Kidney (tissue), 14 donors: Measurements from ENCODE around the gene DOK7. TPM values are rescaled to one million over a fixed set of nuclear protein-coding genes. Genes with fewer than 3 reads are reported as not detected.

ENCODE experiments used
- DNase-seq, 5 donors: peaks; one replicate each; pipeline ENCODE4 v3.0.0-alpha.2; 2013 to 2020
- FAIRE-seq: peaks from 2 replicates; lab custom pipeline; 2012; peaks lifted over from hg19 to GRCh38; lab: Jason Lieb, UNC
- H3K27ac ChIP-seq, 2 donors: one replicate each; pipeline ENCODE4 v1.7.0; 2013; ENCODE audit warnings: low read depth in 2 of 2, low read length in 2 of 2, inconsistent platforms in 1 of 2
- H3K27me3 ChIP-seq: one replicate; pipeline ENCODE4 v1.7.1; 2013; ENCODE audit warnings: low read length, inconsistent platforms; ENCODE audit not compliant: control insufficient read depth, insufficient read depth
- H3K36me3 ChIP-seq, 3 donors: one replicate each; pipeline versions ENCODE4 v1.7.0 to v1.7.1; 2013; ENCODE audit warnings: low read length in 3 of 3, control low read depth in 1 of 3, inconsistent platforms in 1 of 3; ENCODE audit not compliant: insufficient read depth in 3 of 3, control insufficient read depth in 2 of 3
- H3K4me1 ChIP-seq, 3 donors: one replicate each; pipeline versions ENCODE4 v1.7.0 to v1.7.1; 2013; ENCODE audit warnings: low read length in 3 of 3, inconsistent platforms in 1 of 3, low read depth in 1 of 3; ENCODE audit not compliant: control insufficient read depth in 2 of 3, insufficient read depth in 2 of 3
- H3K4me3 ChIP-seq, 3 donors: one replicate each; pipeline versions ENCODE4 v1.7.0 to v1.8.1; 2013; ENCODE audit warnings: low read length in 3 of 3, control low read depth in 1 of 3, inconsistent platforms in 1 of 3
- H3K9ac ChIP-seq, 3 donors: one replicate each; pipeline versions ENCODE4 v1.7.0 to v1.7.1; 2013; ENCODE audit warnings: low read length in 3 of 3, control low read depth in 1 of 3, inconsistent platforms in 1 of 3
- H3K9me3 ChIP-seq, 3 donors: one replicate each; pipeline versions ENCODE4 v1.7.0 to v1.7.1; 2013; ENCODE audit warnings: low read length in 3 of 3, control low read depth in 1 of 3, inconsistent platforms in 1 of 3; ENCODE audit not compliant: control insufficient read depth in 2 of 3, insufficient read depth in 1 of 3
- CTCF ChIP-seq: IDR thresholded peaks from 3 replicates; pipeline ENCODE4 v1.5.1; 2012; ENCODE audit warnings: mild to moderate bottlenecking, moderate library complexity, borderline replicate concordance; ENCODE audit not compliant: insufficient read depth; ENCODE audit errors: extremely low read depth
- intact Hi-C: fragments of 100-400 bp; cut with DNase I; formaldehyde crosslinking; loops from one replicate; pipeline ENCODE4 v1.11.1; 2022
- polyA plus RNA-seq: library from polyadenylated mRNA; stranded (reverse); fragments of 350-450 nt; fragmentation: Illumina TruSeq; extraction: RNeasy Lipid Tissue Mini Kit (QIAGEN cat#74804); gene quantifications from one replicate; pipeline ENCODE4 v1.2.3, GENCODE V29; 2014; ENCODE audit warnings: low read depth, low replicate concordance; ENCODE audit not compliant: insufficient read depth
- total RNA-seq: library from RNA; stranded (reverse); fragmentation: NEBNext Ultra II Directional; extraction: Animal tissue kit (Norgen Biotek cat#: 25700); gene quantifications from one replicate; pipeline ENCODE4 v1.2.1, GENCODE V29; 2021
- donor health status: control.
- donor health status: control.
- donor health status: control.
- donor health status: control.
- donor health status: control.
- donor health status: DM: yes; HTN: yes; CAD: no.
- donor health status: Normal renal cell carcinoma (clear cell type).

DOK7 gene
- total and polyA plus RNA-seq, 2 donors from 2014 or later, result 1.2 to 7.0 TPM

GRCh38 chr4:3468154-3468553 lies 5.0 kb downstream of the DOK7 start:
- Histone ChIP-seq H3K9ac (no peak overlapping the region), H3K4me3 (no peak overlapping the region), H3K27me3 (no peaks in the 10 kb centered on the region), H3K27ac (no peak overlapping the region), H3K9me3 (peaks cover 0 to 4% (median 0%) of the 10 kb centered on the region in 3 donors), H3K4me1 (peaks cover 0 to 3% (median 0%) of the 10 kb centered on the region in 3 donors), H3K36me3 (no peaks in the 10 kb centered on the region)
- no peak for TF ChIP-seq CTCF
- intact Hi-C loops, result no loop called here
- peak in 2 of 5 donors; percentile 23 to 32 for DNase-seq
- no peak for FAIRE-seq

- Histone ChIP-seq H3K27me3 (no peaks in the 10 kb centered on the region), H3K4me3 (peak overlapping the region in 1 of 3 donors; percentile 22), H3K9me3 (peaks cover 0 to 4% (median 0%) of the 10 kb centered on the region in 3 donors), H3K27ac (no peak overlapping the region), H3K4me1 (peaks cover 0 to 3% (median 0%) of the 10 kb centered on the region in 3 donors), H3K9ac (no peak overlapping the region), H3K36me3 (no peaks in the 10 kb centered on the region)
- FAIRE-seq, result no peak
- TF ChIP-seq CTCF, result no peak
- DNase-seq, result no peak
- intact Hi-C loops, result no loop called here
These were observed 5.7 kb downstream of the DOK7 start for GRCh38 chr4:3468804-3469203.

- peak in 2 of 5 donors; percentile 30 to 35 for DNase-seq
These were observed 6.5 kb downstream of the DOK7 start for GRCh38 chr4:3469386-3470243.

More at GRCh38 chr4:3469386-3470243, 6.5 kb downstream of the DOK7 start:
- H3K9ac ChIP-seq, result no peak overlapping the region
- H3K4me3 ChIP-seq, result no peak overlapping the region
- intact Hi-C loops, result no loop called here
- peaks cover 0 to 3% (median 0%) of the 10 kb centered on the region in 3 donors for H3K4me1 ChIP-seq
- no peaks in the 10 kb centered on the region for H3K36me3 ChIP-seq
- no peaks in the 10 kb centered on the region for H3K27me3 ChIP-seq
- peaks cover 0 to 4% (median 0%) of the 10 kb centered on the region in 3 donors for H3K9me3 ChIP-seq
- no peak for TF ChIP-seq CTCF
- H3K27ac ChIP-seq, result no peak overlapping the region
- no peak for FAIRE-seq
